ENCODE data around the gene GAPDH.
"Not testable (repeated sequence)": the region's sequence is repeated elsewhere in the genome, so short reads cannot be mapped to it uniquely, and the experiment has no call there.

- TF ChIP-seq CTCF (optimal IDR thresholded peaks at IDR 0.05 in 1 of 3, IDR thresholded peaks at IDR 0.05 in 1 of 3, conservative IDR thresholded peaks at IDR 0.05 in 1 of 3; ENCODE audit: extremely low read depth in 1 of 3, insufficient read depth in 2 of 3, low read length in 3 of 3): peak; percentile 43 to 56 (median 48)
- not testable (repeated sequence) for TF ChIP-seq EZH2 (IDR thresholded peaks at IDR 0.05; ENCODE audit: low read length)
These were observed 23.9 kb downstream of the GAPDH start for GRCh38 chr12:6558014-6558760.

Measured in keratinocyte (primary cell).